Breast epithelium (tissue), 4 donors: Measurements from ENCODE around the gene SREBF1. TPM values are rescaled to one million over a fixed set of nuclear protein-coding genes. Genes with fewer than 3 reads are reported as not detected.
A peak's percentile ranks its signal among the peaks of the same experiment; 100 is the strongest.

Source experiments
- DNase-seq, 2 donors: peaks; one replicate each; pipeline ENCODE4 v3.0.0-alpha.2; 2019; ENCODE audit warnings: low spot score in 2 of 2
- H3K27ac ChIP-seq, 2 donors: fragments of 200-600 bp; sonication (generic) in 1 of 2; one replicate each; pipeline ENCODE4 v1.5.1; 2016 to 2019; ENCODE audit warnings: mild to moderate bottlenecking in 1 of 2
- H3K27me3 ChIP-seq, 2 donors: fragments of 200-600 bp; sonication (generic) in 1 of 2; one replicate each; pipeline versions ENCODE4 v1.5.1 to v1.6.0; 2017 to 2019; ENCODE audit warnings: control low read depth in 1 of 2, mild to moderate bottlenecking in 1 of 2
- H3K36me3 ChIP-seq: fragments of 200-600 bp; one replicate; pipeline ENCODE4 v1.5.1; 2019
- H3K4me1 ChIP-seq, 2 donors: fragments of 200-600 bp; sonication (generic); one replicate each; pipeline ENCODE4 v1.5.1; 2016 to 2019; ENCODE audit warnings: control low read depth in 1 of 2
- H3K4me3 ChIP-seq, 3 donors: fragments of 200-600 bp; sonication (generic); 1 replicate in 2 of 3; 2 replicates in 1 of 3; pipeline ENCODE4 v1.5.1; 2016 to 2019; ENCODE audit warnings: mild to moderate bottlenecking in 3 of 3, moderate library complexity in 2 of 3
- H3K9me3 ChIP-seq, 2 donors: fragments of 200-600 bp; sonication (generic) in 1 of 2; one replicate each; pipeline ENCODE4 v1.5.1; 2016 to 2019; ENCODE audit warnings: control low read depth in 1 of 2
- POLR2A ChIP-seq: fragments of 450-650 bp; IDR thresholded peaks from one replicate; pipeline ENCODE4 v1.6.1; 2016; ENCODE audit warnings: antibody characterized with exemption, mild to moderate bottlenecking, moderate library complexity
- POLR2AphosphoS5 ChIP-seq, 3 donors: sonication (generic); formaldehyde crosslinking; IDR thresholded peaks; one replicate each; pipeline ENCODE4 v1.6.1; 2017; ENCODE audit warnings: antibody characterized with exemption in 3 of 3
- intact Hi-C: fragments of 100-400 bp; cut with DNase I; formaldehyde crosslinking; loops from one replicate; pipeline ENCODE4 v1.15.1; 2023; ENCODE audit warnings: low total_unique reads
- total RNA-seq, 3 donors: library from RNA; depleted of rRNA; stranded (reverse); fragments of >200 nt; gene quantifications; one replicate each; pipeline ENCODE4 v1.1.0, GENCODE V29; 2016
- TF ChIP-seq, protein P1 (sequence below), 3 donors: fragments of 450-650 bp; IDR thresholded peaks; one replicate each; pipeline ENCODE4 v1.5.1; 2016 to 2017; ENCODE audit warnings: antibody characterized with exemption in 3 of 3, mild to moderate bottlenecking in 3 of 3, moderate library complexity in 3 of 3

SREBF1 gene
- total RNA-seq, 3 donors from 2014 or later: 39.0 to 119 (median 81.3) TPM

DNA sequence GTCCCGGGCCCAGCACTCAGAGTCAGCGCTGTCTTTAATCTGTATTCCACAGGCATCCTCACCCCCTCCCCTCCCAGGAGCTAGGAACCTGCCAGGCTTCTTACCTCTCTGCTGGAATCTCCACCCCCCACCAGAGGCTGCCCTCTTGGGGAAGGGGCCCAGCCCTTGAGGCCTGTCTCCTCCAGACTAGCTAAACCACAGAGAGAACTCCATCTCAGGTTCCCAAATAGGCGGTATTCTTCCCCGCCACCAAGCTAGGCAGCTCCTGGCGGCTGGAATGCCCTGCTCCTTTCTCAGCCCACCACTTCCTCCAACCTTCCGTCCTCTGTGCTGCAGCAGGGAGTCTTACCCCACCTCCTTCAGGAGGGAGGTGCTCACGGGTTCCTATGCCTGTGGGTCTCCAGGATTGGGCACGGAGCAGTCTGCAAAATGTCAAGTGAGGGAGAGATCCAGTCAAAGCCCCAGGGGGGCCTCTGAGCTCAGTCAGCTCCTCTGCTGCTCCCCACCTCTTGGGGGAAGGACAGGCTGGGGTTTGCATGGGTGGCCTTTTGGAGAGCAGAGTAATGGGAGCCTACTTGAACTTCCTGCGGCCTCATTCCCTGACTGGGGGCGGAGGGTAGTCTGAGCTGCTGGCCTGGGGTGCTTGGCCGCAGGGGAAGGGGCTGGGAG, 55.7 kb downstream of the SREBF1 start:
- intact Hi-C loops: no loop called here
- H3K27ac ChIP-seq: peak overlapping the region; percentile 78 to 90
- peak overlapping the region in 2 of 3 donors; percentile 61 to 83 for H3K4me3 ChIP-seq
- peaks cover 15 to 27% of the 10 kb centered on the region in 2 donors for H3K4me1 ChIP-seq
- H3K36me3 ChIP-seq: no peaks in the 10 kb centered on the region
- no peaks in the 10 kb centered on the region for H3K9me3 ChIP-seq
- TF ChIP-seq POLR2A (no peak), POLR2AphosphoS5 (IDR thresholded peaks at IDR 0.05) (no peak)
- TF ChIP-seq, protein P1, sequence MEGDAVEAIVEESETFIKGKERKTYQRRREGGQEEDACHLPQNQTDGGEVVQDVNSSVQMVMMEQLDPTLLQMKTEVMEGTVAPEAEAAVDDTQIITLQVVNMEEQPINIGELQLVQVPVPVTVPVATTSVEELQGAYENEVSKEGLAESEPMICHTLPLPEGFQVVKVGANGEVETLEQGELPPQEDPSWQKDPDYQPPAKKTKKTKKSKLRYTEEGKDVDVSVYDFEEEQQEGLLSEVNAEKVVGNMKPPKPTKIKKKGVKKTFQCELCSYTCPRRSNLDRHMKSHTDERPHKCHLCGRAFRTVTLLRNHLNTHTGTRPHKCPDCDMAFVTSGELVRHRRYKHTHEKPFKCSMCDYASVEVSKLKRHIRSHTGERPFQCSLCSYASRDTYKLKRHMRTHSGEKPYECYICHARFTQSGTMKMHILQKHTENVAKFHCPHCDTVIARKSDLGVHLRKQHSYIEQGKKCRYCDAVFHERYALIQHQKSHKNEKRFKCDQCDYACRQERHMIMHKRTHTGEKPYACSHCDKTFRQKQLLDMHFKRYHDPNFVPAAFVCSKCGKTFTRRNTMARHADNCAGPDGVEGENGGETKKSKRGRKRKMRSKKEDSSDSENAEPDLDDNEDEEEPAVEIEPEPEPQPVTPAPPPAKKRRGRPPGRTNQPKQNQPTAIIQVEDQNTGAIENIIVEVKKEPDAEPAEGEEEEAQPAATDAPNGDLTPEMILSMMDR (IDR thresholded peaks at IDR 0.05): peak in 2 of 3 donors; percentile 20 to 51
- DNase-seq: peak in 1 of 2 donors; percentile 69
- H3K27me3 ChIP-seq: no peaks in the 10 kb centered on the region

DNA sequence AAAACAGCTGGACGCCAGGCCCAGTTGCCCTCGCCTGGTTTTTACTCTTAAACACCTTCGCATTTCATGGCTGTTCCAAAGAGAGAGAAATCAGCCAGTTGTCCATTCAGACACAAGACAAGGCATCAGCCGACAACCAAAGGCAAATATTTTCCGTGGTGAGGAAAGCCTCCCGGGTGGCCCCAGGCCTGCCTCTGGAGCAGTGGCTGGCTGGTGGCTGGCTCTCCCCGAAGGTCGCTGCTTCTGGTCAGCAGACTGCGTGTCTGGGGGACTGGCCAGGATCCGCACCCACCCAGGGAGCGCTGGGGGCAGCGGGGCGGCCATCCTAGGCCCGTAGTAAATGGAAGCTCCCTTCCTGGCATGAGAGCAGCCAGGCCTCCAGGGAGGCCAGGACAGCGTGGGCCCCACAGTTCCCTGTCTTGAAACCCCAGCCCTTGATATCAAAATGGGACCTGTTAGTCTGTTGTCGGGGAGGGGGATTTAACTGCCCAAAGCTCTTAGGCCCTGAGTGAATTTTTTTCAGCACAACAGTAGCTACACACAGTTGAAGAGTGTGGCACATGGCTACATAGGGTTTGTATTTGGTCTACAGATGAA, 57.7 kb downstream of the SREBF1 start:
- Histone ChIP-seq H3K27ac (peak overlapping the region; percentile 59 to 90), H3K4me1 (peaks cover 16 to 22% of the 10 kb centered on the region in 2 donors), H3K27me3 (no peaks in the 10 kb centered on the region), H3K4me3 (no peak overlapping the region), H3K36me3 (no peaks in the 10 kb centered on the region), H3K9me3 (no peaks in the 10 kb centered on the region)
- TF ChIP-seq POLR2AphosphoS5 (IDR thresholded peaks at IDR 0.05): no peak
- TF ChIP-seq, protein P1 (IDR thresholded peaks at IDR 0.05): no peak
- TF ChIP-seq POLR2A: no peak
- no peak for DNase-seq
- intact Hi-C loops: no loop called here

DNA sequence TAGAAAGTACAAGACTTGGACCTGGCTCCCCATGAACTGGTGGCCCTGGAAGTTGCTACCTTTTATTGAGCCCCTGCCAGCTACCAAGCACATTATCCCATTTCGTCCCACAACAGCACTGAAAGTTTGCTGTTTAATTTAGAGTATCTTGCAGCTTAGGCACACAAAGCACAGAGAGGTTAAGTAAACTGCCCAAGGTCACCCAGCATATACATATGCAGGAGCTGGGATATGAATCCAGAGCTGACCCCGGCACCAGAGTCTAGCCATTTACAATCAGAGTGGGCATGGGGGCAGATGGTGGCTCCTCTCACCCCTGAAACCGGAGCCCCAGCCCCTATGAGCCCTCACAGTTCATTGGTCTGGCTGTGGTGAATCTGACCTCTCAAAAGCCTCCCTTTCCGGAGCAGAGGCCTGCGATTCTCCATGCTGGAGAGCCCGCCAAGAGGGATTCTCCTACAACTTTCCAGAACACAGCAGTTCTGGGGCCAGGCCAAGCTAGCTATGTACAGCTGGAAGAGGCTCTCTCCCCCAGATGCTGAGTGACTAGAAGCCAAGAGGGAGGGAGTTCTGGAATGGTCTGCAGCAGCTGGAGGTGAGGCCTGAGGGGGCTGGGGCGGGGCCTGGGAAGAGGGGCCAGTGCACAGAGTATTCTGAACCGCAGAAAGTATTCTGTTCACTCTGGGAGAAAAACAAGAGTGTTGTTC, 58.3 kb downstream of the SREBF1 start:
- intact Hi-C loops: no loop called here
- Histone ChIP-seq H3K27me3 (no peaks in the 10 kb centered on the region), H3K4me3 (no peak overlapping the region), H3K4me1 (peaks cover 11 to 16% of the 10 kb centered on the region in 2 donors), H3K27ac (peak overlapping the region; percentile 59 to 90), H3K9me3 (no peaks in the 10 kb centered on the region), H3K36me3 (no peaks in the 10 kb centered on the region)
- TF ChIP-seq POLR2A: no peak
- TF ChIP-seq POLR2AphosphoS5 (IDR thresholded peaks at IDR 0.05): no peak
- TF ChIP-seq, protein P1 (IDR thresholded peaks at IDR 0.05): no peak
- DNase-seq: no peak

DNA sequence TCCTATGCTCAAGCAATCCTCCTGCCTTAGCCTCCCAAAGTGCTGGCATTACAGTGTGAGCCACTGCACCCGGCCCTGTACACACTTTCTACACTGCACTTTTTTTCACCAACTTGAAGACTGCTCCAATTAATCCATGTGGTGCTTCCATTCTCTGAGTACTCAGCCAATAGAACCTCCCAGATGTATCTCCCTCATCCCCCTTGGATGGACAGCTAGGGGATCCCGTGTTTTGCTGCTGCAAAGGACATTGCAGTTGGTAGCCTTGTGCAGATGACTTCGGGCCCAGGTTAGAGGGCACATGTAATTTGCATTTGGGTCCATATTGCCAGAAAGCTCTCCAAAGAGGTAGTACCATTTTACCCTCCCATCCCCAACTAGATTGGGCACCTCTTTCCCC, 59.9 kb downstream of the SREBF1 start:
- no peaks in the 10 kb centered on the region for H3K9me3 ChIP-seq
- H3K4me1 ChIP-seq: peaks cover 8 to 14% of the 10 kb centered on the region in 2 donors
- intact Hi-C loops: no loop called here
- TF ChIP-seq POLR2A (no peak), POLR2AphosphoS5 (IDR thresholded peaks at IDR 0.05) (no peak)
- TF ChIP-seq, protein P1 (IDR thresholded peaks at IDR 0.05): no peak
- DNase-seq: no peak
- no peak overlapping the region for H3K4me3 ChIP-seq
- H3K36me3 ChIP-seq: no peaks in the 10 kb centered on the region
- no peak overlapping the region for H3K27ac ChIP-seq
- H3K27me3 ChIP-seq: no peaks in the 10 kb centered on the region
